Heart right ventricle (tissue), 16 donors: ENCODE results near the gene ASB2. TPM values are rescaled to one million over a fixed set of nuclear protein-coding genes. Genes with fewer than 3 reads are reported as not detected.

Source experiments
- ATAC-seq, 8 donors: fragments of 200-7000 bp; cut with Tn5 transposase; one replicate each; pipeline ENCODE4 v1.9.1; 2020; ENCODE audit warnings: mild to moderate bottlenecking in 8 of 8, moderate library complexity in 8 of 8, moderate number of reproducible peaks in 1 of 8
- DNase-seq, 2 donors: peaks; one replicate each; pipeline ENCODE4 v3.0.0-alpha.2; 2020
- H3K27ac ChIP-seq, 10 donors: fragments of 200-600 bp; sonication (generic) in 2 of 10; one replicate each; pipeline versions ENCODE4 v1.5.0 to v1.8.0; 2020 to 2022; ENCODE audit warnings: mild to moderate bottlenecking in 3 of 10
- H3K27me3 ChIP-seq, 7 donors: fragments of 200-600 bp; one replicate each; pipeline ENCODE4 v1.8.0; 2021 to 2022; ENCODE audit warnings: mild to moderate bottlenecking in 2 of 7
- H3K36me3 ChIP-seq, 9 donors: fragments of 200-600 bp; sonication (generic) in 1 of 9; one replicate each; pipeline versions ENCODE4 v1.5.0 to v1.8.0; 2020 to 2022; ENCODE audit warnings: mild to moderate bottlenecking in 2 of 9
- H3K4me1 ChIP-seq, 9 donors: fragments of 200-600 bp; sonication (generic) in 1 of 9; one replicate each; pipeline versions ENCODE4 v1.5.0 to v1.8.0; 2020 to 2022; ENCODE audit warnings: mild to moderate bottlenecking in 4 of 9
- H3K4me3 ChIP-seq, 10 donors: fragments of 200-600 bp; sonication (generic) in 2 of 10; one replicate each; pipeline versions ENCODE4 v1.5.0 to v1.8.0; 2020 to 2022; ENCODE audit warnings: mild to moderate bottlenecking in 7 of 10, moderate library complexity in 2 of 10
- H3K9me3 ChIP-seq, 11 donors: fragments of 200-600 bp in 10 of 11; sonication (generic) in 2 of 11; one replicate each; pipeline versions ENCODE4 v1.5.0 to v1.8.0; 2013 to 2022; ENCODE audit warnings: mild to moderate bottlenecking in 2 of 11, control low read depth in 1 of 11, moderate library complexity in 1 of 11
- WGBS, 2 donors: extraction: QIAGEN DNeasy Blood & Tissue Kit; methylation state at CpG; one replicate each; pipeline ENCODE4 v1.1.7; 2013; ENCODE audit warnings: inconsistent platforms in 1 of 2; 5-methylcytosine and 5-hydroxymethylcytosine counted together
- intact Hi-C, 10 donors: fragments of 100-400 bp; cut with DNase I; formaldehyde crosslinking; loops; one replicate each; pipeline versions ENCODE4 v1.11.1 to v1.14.2; 2022
- long read RNA-seq, 3 donors: library from polyadenylated mRNA; unstranded; transcript quantifications; one replicate each; pipeline ENCODE4 v2.0.0, GENCODE V29; 2020 to 2021
- polyA plus RNA-seq, 2 donors: library from polyadenylated mRNA; stranded (reverse); fragments of 200-250 nt; gene quantifications; one replicate each; pipeline ENCODE4 v1.2.3, GENCODE V29; 2013
- total RNA-seq, 10 donors: library from RNA; stranded (reverse); fragmentation: NEBNext Ultra II Directional in 3 of 10; extraction: Animal tissue kit (Norgen Biotek cat#: 25700) in 3 of 10; gene quantifications; one replicate each; pipeline versions ENCODE4 v1.2.1 to v1.2.4, GENCODE V29; 2021 to 2023
- TF ChIP-seq, protein P1 (sequence below), 9 donors: fragments of 200-600 bp; sonication (generic) in 2 of 9; IDR thresholded peaks; one replicate each; pipeline versions ENCODE4 v1.5.0 to v1.8.0; 2021 to 2022; ENCODE audit warnings: antibody characterized with exemption in 9 of 9, mild to moderate bottlenecking in 5 of 9, moderate library complexity in 1 of 9
- donor health status: Arrhythmogenic right ventricular cardiomyopathy.
- donor health status: ischemic (EF 13 %, LVEDD 7.1; RV severe dilation, severe dysfunction).
- donor health status: healthy with polysubstance abuse.
- donor health status: DM: no; HTN: yes; CAD: no.
- donor health status: DM: no; HTN: no; CAD: no.
- donor health status: ischemic (EF 25% LVEDD 6.9; RV normal size, moderate dysfunction).
- donor health status: ischemic (EF 25% LVEDD 5.7; RV mildly dilated, moderate dysfunction).
- donor health status: healthy.
- donor health status: DM: yes; HTN: yes; CAD: no.
- donor health status: Ischemic cardiomyopathy.
- donor health status: ischemic (EF 35%, LVEDD 5.7; RV mildly dilated, moderate dysfunction).
- donor health status: nonischemic (EF 11% LVEDD 7.7; RV severe dilation, severe dysfunction).
- donor health status: DM: yes; HTN: yes; CAD: no.
- donor health status: PGD.
- donor health status: ischemic (EF 29% LVEDD 5.4; RV normal size, mild dysfunction).
- donor health status: nonischemic (EF 23%, LVEDD 6.1; RV moderate dilation, normal function).

ASB2 gene, protein sequence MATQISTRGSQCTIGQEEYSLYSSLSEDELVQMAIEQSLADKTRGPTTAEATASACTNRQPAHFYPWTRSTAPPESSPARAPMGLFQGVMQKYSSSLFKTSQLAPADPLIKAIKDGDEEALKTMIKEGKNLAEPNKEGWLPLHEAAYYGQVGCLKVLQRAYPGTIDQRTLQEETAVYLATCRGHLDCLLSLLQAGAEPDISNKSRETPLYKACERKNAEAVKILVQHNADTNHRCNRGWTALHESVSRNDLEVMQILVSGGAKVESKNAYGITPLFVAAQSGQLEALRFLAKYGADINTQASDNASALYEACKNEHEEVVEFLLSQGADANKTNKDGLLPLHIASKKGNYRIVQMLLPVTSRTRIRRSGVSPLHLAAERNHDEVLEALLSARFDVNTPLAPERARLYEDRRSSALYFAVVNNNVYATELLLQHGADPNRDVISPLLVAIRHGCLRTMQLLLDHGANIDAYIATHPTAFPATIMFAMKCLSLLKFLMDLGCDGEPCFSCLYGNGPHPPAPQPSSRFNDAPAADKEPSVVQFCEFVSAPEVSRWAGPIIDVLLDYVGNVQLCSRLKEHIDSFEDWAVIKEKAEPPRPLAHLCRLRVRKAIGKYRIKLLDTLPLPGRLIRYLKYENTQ
- 100 to 1,000 TPM in 9 of 10 donors, 10 to 100 TPM in 1; 85.7 to 253 (median 168) TPM for total RNA-seq
- 100 to 1,000 TPM in 1 of 2 donors, 10 to 100 TPM in 1; 19.6 to 374 TPM for polyA plus RNA-seq
- long read RNA-seq, donor 1, transcript ASB2-202 (3 exons, 2,168 nt) = minor isoform, 23 of 435 reads
- long read RNA-seq, donor 1, transcript ASB2-203 (10 exons, 2,842 nt) = major isoform, 282 of 435 reads
- long read RNA-seq, donor 1, transcript ASB2-201 (8 exons, 2,743 nt) = minor isoform, 10 of 435 reads
- long read RNA-seq, donor 1, partial matches to known transcripts = 73 of 435 reads
- long read RNA-seq, donor 1, other reads (novel, unspliced or antisense) = 47 of 435 reads
- long read RNA-seq, donor 2, transcript ASB2-202 (3 exons, 2,168 nt) = minor isoform, 39 of 532 reads
- long read RNA-seq, donor 2, transcript ASB2-201 (8 exons, 2,743 nt) = minor isoform, 16 of 532 reads
- long read RNA-seq, donor 2, transcript ASB2-203 (10 exons, 2,842 nt) = major isoform, 323 of 532 reads
- long read RNA-seq, donor 2, partial matches to known transcripts = 94 of 532 reads
- long read RNA-seq, donor 2, other reads (novel, unspliced or antisense) = 60 of 532 reads
- long read RNA-seq, donor 3, transcript ASB2-201 (8 exons, 2,743 nt) = minor isoform, 19 of 576 reads
- long read RNA-seq, donor 3, transcript ASB2-202 (3 exons, 2,168 nt) = minor isoform, 14 of 576 reads
- long read RNA-seq, donor 3, transcript ASB2-203 (10 exons, 2,842 nt) = major isoform, 365 of 576 reads
- long read RNA-seq, donor 3, partial matches to known transcripts = 120 of 576 reads
- long read RNA-seq, donor 3, other reads (novel, unspliced or antisense) = 58 of 576 reads

GRCh38 chr14:93976477-93977057 lies at the start of gene ASB2:
Gene ASB2 (minus strand): TSS chr14:93976570. CDS start chr14:93964539, 12,031 bp downstream.
- Histone ChIP-seq H3K36me3 (no peaks in the 10 kb centered on the region), H3K27me3 (no peaks in the 10 kb centered on the region), H3K4me3 (peak within 1 kb of the TSS; percentile 25 to 57 (median 49)), H3K9me3 (no peaks in the 10 kb centered on the region), H3K27ac (peak within 1 kb of the TSS; percentile 74 to 93 (median 88)), H3K4me1 (peaks cover 6 to 87% (median 33%) of the 10 kb centered on the region in 9 donors)
- intact Hi-C loops = no loop called here
- ATAC-seq = peak; percentile 13 to 66 (median 53)
- WGBS, 2 donors = 9 to 18% methylated on average over 12 of the region's 12 CpGs
- peak in 1 of 2 donors; percentile 66 for DNase-seq
- TF ChIP-seq, protein P1, sequence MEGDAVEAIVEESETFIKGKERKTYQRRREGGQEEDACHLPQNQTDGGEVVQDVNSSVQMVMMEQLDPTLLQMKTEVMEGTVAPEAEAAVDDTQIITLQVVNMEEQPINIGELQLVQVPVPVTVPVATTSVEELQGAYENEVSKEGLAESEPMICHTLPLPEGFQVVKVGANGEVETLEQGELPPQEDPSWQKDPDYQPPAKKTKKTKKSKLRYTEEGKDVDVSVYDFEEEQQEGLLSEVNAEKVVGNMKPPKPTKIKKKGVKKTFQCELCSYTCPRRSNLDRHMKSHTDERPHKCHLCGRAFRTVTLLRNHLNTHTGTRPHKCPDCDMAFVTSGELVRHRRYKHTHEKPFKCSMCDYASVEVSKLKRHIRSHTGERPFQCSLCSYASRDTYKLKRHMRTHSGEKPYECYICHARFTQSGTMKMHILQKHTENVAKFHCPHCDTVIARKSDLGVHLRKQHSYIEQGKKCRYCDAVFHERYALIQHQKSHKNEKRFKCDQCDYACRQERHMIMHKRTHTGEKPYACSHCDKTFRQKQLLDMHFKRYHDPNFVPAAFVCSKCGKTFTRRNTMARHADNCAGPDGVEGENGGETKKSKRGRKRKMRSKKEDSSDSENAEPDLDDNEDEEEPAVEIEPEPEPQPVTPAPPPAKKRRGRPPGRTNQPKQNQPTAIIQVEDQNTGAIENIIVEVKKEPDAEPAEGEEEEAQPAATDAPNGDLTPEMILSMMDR (IDR thresholded peaks at IDR 0.05) = no peak

GRCh38 chr14:94025720-94026119 lies 49.4 kb upstream of the ASB2 start:
- ATAC-seq = no peak
- intact Hi-C loops = loop anchor here in 2 of 10 donors (5.0 kb wide), 1 partner anchor 57 kb away; the partner anchor contains the start of genes DDX24 (in 2 of the 2) and IFI27L1 (in 2 of the 2)
- H3K4me3 ChIP-seq = peak overlapping the region in 7 of 10 donors; percentile 57 to 77 (median 70)

GRCh38 chr14:94024549-94024948 lies 48.2 kb upstream of the ASB2 start:
- DNase-seq (no peak), ATAC-seq (no peak)
- TF ChIP-seq, protein P1 (IDR thresholded peaks at IDR 0.05) = no peak
- Histone ChIP-seq H3K9me3 (no peaks in the 10 kb centered on the region), H3K4me3 (no peak overlapping the region), H3K4me1 (peaks cover 0 to 32% (median 6%) of the 10 kb centered on the region in 9 donors), H3K27me3 (peaks cover 0 to 4% (median 0%) of the 10 kb centered on the region in 7 donors), H3K27ac (no peak overlapping the region), H3K36me3 (no peaks in the 10 kb centered on the region)
- intact Hi-C loops = no loop called here
- WGBS, 2 donors = 91 to 98% methylated on average over 2 of the region's 2 CpGs

More at GRCh38 chr14:94025720-94026119, 49.4 kb upstream of the ASB2 start:
- H3K9me3 ChIP-seq = no peaks in the 10 kb centered on the region
- no peak overlapping the region for H3K27ac ChIP-seq
- no peak for DNase-seq
- TF ChIP-seq, protein P1 (IDR thresholded peaks at IDR 0.05) = no peak
- 58 to 62% methylated on average over 6 of the region's 6 CpGs for WGBS, 2 donors
- no peaks in the 10 kb centered on the region for H3K36me3 ChIP-seq
- peaks cover 0 to 32% (median 6%) of the 10 kb centered on the region in 9 donors for H3K4me1 ChIP-seq
- H3K27me3 ChIP-seq = peaks cover 0 to 4% (median 0%) of the 10 kb centered on the region in 7 donors
